Activated CD8-positive, alpha-beta memory T cell treated with anti-CD3 and anti-CD28 coated beads for 24 hours (primary cell): ENCODE results near the gene PRXL2C.
"Not testable (repeated sequence)": the region's sequence is repeated elsewhere in the genome, so short reads cannot be mapped to it uniquely, and the experiment has no call there.

Experiments
- DNase-seq: peaks from one replicate; pipeline ENCODE4 v3.0.0-alpha.2; 2020

Gene PRXL2C, protein sequence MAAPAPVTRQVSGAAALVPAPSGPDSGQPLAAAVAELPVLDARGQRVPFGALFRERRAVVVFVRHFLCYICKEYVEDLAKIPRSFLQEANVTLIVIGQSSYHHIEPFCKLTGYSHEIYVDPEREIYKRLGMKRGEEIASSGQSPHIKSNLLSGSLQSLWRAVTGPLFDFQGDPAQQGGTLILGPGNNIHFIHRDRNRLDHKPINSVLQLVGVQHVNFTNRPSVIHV

DNA sequence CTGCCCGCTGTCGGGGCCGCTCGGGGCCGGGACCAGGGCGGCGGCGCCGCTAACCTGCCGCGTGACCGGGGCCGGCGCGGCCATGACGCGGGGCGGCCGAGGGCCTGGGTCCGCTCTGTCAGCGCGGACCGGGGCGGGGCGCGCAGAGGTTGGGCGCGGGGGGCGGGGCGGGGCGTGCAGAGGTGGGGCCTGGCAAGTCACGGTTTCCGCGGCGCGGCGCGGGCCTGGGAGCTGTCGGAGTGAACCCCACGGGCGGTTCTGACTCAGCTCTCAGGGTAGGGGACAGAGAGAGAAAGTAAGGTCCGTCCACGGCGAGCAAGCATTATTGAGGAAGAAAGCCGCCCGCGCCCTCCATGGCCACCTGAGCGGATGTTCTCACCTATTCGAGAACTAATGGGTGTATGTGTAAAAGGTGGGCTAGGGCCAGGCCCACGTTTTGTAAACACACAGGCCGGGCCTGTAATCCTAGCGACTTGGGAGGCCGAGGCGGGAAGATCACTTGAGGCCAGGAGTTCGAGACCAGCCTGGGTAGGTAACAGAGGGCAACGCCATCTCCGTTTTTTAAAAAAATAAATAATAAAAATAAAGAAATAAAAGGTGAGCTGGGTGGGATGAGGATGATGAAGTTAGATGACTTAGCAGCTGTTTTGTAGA lies at the start of gene PRXL2C:
Gene PRXL2C, minus strand, starts transcription at position 120 of the 654 bp plus-strand sequence. Its CDS starts 36 bp downstream, at position 84.
- peak; percentile 89 for DNase-seq

DNA sequence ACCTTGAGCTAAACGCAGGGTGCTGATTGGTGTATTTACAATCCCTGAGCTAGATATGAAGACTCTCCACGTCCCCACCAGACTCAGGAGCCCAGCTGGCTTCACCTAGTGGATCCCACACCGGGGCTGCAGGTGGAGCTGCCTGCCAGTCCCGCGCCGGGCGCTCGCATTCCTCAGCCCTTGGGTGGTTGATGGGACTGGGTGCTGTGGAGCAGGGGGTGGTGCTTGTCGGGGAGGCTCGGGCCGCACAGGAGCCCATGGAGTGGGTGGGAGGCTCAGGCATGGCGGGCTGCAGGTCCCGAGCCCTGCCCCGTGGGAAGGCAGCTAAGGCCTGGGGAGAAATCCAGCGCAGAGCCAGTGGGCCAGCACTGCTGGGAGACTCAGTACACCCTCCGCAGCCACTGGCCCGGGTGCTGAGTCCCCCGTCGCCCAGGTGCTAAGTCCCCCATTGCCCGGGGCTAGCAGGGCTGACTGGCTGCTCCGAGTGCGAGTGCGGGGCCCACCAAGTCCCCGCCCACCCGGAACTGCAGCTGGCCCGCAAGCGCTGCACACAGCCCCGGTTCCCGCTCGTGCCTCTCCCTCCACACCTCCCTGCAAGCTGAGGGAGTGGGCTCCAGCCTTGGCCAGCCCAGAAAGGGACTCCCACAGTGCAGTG lies 45.7 kb upstream of the PRXL2C start:
- not testable (repeated sequence) for DNase-seq

DNA sequence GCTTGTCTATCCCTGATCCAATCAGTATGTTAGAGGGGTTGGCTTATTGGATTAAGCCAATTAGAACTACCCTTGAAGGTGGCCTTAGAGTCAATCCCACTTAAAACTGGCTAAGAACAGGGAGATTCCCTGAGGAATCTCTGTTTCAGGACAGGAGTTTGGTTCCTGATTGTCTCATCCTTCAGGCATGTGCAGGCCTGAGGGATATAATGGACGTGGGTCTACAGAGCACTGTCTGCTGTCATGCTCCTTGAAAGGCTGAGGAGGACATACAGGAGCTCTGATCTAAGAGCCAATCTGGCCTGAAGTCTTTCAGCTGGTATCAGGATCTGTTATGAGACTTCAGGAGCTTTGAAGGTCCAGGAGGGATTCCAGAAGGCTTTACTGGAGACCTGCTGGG lies 36.2 kb upstream of the PRXL2C start:
- no peak for DNase-seq

DNA sequence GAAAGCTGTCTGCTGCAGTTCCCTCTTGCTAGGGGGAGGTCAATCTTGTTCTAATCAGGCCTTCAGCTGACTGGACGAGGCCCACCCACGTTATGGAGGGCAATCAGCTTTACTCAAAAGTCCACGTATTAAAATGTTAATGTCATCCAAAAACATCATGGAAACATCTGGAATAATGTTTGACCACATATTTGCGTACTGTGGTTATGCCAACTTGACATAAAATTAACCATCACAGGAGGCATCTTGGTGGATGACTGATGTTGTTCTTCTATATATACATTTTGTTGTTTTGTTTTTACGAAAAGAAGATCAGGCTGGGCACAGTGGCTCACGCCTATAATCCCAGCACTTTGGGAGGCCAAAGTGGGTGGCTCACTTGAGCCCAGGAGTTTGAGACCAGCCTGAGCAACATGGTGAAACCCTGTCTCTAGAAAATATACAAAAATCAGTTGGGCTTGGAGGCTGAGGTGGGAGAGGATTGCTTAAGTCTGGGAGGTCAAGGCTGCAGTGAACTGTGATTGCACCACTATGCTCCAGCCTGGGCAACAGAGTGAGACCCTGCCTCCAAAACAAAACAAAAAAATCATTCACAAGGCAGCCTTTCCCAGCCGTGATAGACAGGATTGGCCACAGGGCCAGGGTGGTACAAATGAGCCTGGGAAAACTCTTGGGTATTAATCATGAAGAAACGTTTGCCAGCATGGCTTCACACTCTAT lies 33.8 kb upstream of the PRXL2C start:
- DNase-seq, result no peak

DNA sequence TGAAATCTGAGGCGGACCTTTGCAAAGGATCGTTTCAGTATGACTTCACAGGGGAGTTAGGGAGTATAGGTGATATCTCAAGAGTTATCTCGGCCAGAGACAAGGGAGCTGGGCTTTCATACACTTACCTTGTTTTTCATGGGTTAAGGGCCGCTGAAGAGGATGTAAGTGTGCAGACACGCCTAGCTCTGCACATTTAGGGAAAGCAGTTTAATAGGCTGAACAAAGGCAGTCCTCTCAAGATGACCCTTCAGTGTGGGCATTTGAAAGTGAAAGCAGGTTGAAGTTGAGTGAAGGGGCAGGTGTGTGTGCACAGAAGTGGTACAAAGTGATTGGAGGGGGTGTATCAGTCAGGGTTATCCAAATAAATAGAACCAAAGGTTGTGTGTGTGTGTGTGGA lies 33.1 kb upstream of the PRXL2C start:
- DNase-seq, result no peak

DNA sequence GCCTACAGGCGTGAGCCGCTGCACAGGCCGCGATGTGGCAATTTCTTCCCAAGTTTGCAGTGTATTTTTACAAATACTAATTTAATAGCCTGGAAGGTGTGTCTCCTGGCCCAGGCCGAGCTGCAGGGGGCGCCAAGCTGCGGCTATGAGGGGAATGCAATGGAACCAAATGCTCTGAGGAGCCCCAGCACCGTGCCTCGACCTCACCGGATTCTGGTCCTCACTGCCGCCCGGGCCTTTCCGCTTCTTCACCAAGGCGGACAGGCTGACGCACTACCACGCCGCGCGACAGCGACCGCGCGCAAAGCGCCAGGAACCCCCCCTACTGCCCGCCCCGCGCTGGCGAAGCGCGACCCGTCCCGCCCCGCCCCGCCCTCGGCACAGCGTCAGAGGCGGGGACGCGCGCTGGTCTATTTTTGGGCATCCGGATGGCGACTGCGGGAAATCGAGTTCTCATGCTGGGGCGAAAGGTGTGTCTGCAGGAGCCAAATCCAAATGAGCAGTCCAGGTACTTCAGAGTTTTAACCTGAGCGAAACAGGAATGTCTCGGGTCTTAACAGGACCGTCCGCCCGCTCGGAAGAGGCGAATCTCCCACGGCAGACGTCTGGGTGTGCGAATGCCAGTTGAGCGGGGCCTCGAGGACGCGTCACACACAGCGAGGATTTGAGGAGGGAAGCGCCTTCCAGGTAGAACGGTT lies 31.7 kb upstream of the PRXL2C start:
- peak; percentile 90 for DNase-seq

DNA sequence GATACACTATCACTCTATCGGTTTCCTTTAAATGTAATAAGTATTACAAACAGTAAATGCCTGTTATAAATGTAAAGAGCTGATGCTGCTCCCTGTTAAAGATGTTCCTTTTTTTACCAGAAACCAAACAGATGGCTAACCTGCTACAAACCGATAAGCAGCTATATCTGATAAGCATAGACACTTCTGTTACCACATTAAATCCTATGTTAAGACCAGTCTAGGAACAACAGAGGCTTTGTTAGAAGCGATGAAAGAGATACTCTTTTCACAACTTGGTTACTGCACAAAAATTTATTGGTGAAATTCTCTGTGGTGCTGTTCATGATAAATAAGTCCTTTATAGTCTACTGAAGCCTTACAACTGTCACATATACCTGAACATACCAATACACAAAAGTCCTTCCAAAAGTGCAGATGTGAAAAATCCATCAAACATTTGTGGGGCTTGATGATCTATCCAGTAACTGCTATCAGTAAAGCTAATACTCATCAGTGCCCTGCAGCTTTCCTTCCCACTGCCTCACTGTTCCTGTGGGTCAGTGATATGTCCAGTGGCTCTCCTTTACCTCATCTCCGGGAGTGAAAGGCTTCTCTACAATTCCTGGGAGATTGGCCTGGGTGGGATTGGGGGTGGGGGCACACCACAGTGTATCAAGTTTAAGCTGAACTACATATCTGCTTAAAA lies 25.8 kb upstream of the PRXL2C start:
- no peak for DNase-seq

DNA sequence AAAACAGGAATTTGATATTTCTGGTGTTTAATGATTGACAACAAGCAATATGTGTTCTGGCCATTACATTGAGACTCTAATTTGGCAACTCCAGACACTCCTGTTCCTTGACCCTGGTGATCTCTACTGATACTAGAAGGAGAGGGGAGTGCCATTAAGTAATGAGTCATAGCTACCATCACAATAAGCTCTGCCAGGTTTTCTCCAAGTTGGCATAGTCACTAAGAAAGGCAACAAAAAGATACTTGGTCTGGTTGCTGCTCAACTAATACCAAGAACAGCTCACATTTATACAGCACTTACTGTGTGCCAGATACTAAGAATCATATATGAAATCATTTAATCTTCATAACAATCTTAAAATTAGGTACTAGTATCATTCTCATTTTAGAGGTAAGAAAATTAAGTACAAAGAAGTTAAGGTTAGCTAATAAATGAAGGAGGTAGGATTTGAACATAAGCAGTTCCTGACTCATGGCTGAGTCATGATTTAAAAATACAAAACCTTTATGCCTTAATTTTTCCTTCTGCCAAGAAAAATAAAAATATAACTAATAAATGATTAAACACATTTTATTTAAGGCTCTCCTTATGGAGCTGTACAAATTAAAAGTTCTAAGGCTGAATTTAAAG lies 19.9 kb upstream of the PRXL2C start:
- DNase-seq, result no peak

DNA sequence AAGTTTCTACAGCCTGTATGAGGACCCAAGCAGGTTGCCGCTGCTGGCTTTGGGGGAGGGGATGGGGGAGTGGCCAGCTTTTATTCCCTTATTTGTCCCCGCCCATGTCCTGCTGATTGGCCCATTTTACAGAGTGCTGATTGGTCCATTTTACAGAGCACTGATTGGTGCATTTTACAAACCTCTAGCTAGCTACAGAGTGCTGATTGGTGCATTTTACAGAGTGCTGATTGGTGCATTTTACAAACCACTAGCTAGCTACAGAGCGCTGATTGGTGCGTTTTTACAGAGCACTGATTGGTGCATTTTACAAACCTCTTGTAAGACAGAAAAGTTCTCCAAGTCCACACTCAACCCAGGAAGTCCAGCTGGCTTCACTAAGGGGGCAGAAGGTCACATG lies 18.7 kb upstream of the PRXL2C start:
- peak; percentile 17 for DNase-seq

DNA sequence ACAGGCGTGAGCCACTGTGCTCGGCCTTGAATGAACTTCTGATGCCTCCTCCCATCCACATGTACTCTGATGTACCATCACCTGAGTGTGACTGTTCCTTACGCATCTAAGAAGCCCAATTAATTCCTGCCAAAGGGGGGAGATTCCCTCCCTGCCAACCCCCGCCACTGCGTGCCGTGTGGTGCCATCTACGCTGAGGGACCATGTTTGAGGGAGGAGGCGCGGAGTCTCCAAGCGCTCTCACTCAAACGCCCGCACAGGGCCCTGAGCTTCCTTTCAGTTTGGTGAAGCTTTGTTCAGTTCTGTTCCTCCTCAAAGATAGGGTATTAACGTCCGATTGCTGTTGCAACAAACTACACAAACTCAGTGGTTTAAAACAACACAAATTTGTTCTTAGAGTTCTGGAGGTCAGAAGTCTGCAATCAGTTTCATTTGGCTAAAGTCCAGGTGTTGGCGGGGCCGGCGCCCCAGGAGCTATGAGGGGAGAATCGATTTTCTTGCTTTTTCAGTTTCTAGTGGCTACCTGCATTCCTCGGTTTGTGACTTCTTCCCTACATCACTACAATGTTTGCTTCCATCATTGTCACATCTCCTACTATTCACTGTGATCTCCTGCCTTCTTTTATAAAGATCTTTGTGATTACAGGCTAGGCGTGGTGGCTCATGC lies 13.9 kb upstream of the PRXL2C start:
- no peak for DNase-seq

DNA sequence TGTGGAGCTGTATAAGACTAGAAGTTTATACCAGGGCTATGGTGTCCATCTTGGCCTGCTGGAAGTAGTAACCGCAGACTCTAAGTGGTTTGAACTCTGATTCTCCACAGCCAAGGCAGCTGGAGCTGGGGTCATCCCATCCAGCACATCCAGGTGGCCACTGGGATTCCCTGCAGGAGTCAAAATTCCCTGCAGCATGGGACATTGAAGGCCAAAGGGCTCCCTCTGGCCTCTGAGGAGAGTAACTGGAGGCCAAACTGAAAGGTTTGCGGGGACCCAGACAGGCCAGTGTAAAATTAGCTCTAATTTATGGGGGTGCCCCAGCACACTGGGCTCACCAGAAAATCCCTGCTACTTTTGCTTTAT lies 12.2 kb upstream of the PRXL2C start:
- DNase-seq, result peak; percentile 35

DNA sequence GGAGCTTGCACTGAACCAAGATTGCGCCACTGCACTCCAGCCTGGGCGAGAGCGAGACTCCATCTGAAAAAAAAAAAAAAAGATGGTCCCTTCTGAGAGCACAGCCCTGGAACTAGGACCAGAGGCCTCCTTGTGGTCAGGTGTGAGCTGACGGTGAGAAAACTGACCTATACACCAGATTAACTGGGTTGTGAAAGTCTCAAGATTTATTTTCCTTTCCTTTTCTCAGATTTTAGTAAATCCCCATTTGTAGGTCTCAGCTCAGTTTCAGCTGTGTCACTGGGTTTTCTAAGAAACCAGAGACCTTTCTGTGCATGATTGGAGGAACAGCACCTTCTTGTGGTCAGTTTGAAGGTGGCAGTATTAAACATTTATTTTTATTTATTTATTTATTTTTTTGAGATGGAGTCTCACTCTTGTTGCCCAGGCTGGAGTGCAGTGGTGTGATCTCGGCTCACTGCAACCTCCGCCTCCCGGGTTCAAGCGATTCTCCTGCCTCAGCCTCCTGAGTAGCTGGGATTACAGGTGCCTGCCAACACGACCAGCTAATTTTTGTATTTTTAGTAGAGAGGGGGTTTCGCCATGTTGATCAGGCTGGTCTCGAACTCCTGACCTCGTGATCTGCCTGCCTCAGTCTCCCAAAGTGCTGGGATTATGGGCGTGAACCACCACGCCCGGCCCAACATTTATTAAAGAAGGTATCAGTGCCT lies 11.7 kb upstream of the PRXL2C start:
- DNase-seq, result peak; percentile 15

DNA sequence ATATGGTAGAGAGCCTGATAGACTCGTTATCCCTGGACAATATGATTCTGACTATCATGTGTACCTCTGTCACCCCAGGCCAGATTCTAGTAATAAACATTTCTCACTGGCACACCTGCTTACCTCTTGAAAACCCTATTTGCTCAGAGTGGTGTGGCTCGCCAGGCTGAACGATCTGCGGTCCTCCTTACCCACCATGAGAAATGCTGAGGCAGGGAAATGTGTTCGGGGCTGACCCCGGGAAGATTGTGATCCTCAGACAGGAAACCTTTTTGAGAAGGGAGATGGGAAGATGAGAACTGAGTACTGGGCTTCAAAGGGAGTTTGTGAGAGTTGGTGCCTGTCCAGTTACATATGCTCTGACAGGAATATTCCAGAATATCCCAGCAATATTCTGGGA lies 10.7 kb upstream of the PRXL2C start:
- no peak for DNase-seq

DNA sequence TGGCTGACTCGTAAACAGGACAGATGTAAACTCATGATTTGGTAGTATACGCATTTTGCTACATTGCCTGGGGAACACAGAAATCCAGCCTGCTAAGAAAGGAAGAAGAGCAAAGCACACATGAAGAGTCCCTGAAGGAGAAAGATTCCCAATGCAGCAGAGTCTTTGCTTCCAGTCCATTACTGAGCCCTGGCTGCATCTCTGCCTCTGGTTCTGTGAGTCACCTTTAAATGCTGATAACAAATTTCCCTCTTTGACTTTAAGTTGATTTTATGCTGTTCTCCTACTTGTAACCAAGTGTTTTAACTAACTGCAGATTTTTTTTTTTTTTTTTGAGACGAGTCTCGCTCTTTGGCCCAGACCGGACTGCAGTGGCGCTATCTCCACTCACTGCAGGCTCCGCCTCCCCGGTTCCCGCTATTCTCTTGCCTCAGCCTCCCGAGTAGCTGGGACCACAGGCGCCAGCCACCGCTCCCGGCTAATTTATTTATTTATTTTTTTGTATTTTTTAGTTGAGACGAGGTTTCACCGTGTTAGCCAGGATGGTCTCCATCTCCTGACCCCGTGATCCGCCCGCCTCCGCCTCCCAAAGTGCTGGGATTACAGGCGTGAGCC lies 8.5 kb upstream of the PRXL2C start:
- DNase-seq, result peak; percentile 9

DNA sequence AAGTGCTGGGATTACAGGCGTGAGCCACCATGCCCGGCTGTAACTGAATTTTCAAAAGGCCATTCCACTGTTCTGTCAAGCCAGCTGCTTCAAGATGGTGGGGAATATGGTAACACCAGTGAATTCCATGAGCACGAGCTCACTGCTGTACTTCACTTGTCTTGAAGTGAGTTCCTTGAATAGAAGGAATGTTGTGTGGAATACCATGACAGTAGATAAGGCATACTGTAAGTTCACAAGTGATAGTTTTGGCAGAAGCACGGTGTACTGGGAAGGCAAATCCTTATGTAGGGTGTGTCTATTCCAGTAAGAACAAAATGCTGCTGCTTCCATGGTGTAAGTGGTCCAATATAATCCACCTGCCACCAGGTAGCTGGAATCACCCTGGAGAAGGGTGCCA lies 6.6 kb upstream of the PRXL2C start:
- no peak for DNase-seq

DNA sequence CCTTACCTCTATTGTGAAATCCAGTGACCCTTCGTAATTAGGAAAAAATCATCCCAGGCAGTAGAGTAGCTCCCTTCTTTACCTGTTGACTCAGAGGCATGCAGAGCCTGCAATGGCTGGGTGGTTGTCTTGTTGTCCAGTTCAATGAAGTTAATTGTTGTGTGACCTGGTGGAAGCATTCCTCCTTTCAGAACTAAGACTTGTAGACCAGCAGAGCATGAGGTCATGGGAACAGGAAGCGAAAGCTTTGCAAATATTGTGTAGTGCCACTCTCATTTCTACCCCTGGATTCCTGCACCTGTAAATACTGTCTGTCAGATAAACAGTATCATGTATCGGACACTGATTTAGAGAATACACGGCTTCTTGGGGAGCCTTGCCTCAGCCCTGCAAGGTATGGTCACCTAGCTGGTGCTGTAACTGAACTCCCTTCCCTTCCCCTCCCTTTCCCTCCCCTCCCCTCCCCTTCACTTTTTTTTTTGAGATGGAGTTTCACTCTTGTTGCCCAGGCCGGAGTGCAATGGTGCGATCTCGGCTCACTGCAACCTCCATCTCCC lies 5.7 kb upstream of the PRXL2C start:
- DNase-seq, result no peak

DNA sequence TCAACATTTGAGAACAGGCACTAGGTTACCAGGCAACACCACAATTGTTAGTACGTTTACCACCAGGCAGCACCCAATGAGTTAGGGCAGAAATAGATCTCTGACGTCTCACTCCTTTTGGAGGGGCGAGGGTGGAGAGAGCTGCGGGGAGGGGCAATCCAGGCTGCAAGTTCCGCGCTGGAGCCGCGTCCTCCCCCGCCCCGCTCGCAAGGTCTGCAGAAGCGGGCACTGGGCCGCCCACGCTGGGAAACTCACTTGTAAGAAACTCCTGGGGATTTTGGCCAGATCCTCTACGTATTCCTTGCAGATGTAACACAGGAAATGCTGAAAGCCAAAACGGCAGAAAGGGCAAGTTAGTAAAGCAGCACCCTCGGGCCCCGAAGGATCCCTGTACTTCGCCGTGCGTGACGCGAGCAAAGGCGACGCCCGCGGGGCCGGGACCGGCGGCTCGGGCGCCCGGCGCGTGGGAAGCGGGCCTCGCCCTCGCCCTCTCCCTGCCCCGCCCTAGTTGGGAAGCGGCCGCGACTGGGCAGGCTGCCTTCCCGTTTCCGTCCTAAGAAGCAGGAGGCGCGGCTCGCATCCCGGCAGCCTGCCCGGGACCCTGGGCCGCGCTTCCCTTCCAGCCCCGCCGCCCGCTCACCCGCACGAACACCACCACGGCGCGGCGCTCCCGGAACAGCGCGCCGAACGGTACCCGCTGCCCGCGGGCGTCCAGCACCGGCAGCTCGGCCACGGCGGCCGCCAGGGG lies 493 bp downstream of the PRXL2C start:
- peak; percentile 82 for DNase-seq

DNA sequence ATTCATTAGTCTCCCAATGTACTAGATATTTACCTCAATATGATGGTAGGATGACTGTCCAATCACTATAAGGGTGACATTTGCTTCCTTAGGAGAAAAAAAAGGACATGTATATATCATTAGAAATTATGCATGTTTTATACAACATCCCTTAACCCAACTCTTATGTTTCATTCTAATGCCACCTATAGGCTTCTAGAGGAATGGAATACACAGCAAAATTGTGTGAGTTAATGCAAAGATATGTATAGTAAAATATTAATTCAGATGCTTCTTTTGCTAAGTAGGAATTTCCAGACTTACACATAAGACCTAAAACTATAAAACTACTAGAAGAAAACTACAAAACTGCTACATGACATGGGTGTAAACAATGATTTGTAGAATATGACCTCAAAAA lies 3.5 kb downstream of the PRXL2C start:
- no peak for DNase-seq
